ENCODE data around the gene MAGEA10.

DNA sequence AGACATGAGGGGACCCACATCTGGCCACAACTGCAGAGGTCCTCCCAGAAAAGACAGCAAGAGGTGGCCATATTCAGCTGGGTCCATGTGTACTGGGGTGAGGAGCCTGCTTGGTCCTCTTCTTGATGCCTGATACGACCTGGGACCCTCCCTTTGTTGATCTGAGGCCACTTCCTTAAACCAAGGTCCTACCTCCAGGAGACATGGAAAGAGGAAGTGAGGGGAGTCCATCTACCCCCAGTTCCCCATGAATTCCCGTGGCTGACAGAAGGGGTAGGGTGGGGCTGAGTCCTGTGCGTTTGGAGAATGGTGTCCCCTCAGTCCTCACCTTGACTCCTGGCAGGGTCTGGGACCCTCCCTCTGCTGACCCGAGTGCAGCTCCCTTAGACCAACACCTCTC is 2.1 kb downstream of the MAGEA10 start:
- TF ChIP-seq, protein P1, sequence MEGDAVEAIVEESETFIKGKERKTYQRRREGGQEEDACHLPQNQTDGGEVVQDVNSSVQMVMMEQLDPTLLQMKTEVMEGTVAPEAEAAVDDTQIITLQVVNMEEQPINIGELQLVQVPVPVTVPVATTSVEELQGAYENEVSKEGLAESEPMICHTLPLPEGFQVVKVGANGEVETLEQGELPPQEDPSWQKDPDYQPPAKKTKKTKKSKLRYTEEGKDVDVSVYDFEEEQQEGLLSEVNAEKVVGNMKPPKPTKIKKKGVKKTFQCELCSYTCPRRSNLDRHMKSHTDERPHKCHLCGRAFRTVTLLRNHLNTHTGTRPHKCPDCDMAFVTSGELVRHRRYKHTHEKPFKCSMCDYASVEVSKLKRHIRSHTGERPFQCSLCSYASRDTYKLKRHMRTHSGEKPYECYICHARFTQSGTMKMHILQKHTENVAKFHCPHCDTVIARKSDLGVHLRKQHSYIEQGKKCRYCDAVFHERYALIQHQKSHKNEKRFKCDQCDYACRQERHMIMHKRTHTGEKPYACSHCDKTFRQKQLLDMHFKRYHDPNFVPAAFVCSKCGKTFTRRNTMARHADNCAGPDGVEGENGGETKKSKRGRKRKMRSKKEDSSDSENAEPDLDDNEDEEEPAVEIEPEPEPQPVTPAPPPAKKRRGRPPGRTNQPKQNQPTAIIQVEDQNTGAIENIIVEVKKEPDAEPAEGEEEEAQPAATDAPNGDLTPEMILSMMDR (IDR thresholded peaks at IDR 0.05): no peak
- no peak for TF ChIP-seq POLR2A (IDR thresholded peaks at IDR 0.05)

Measured in adrenal gland (tissue), 5 donors.